ENCODE measurements around the gene FCGR3A. TPM values are rescaled to one million over a fixed set of nuclear protein-coding genes. Genes with fewer than 3 reads are reported as not detected.
"Not testable (repeated sequence)": the region's sequence is repeated elsewhere in the genome, so short reads cannot be mapped to it uniquely, and the experiment has no call there.

The FCGR3A gene
- total and polyA plus RNA-seq, 2 experiments from 2014 or later = not detected

- H3K36me3 ChIP-seq (ENCODE audit: insufficient read depth); H3K9me2 ChIP-seq (ENCODE audit: insufficient read depth); H3K27ac Mint-ChIP-seq; H3K4me1 ChIP-seq (ENCODE audit: insufficient read depth); H4K20me1 ChIP-seq (replicated peaks; ENCODE audit: insufficient read depth); DNase-seq (ENCODE audit: low spot score); H3K27ac ChIP-seq (ENCODE audit: low read depth); H3K36me3 Mint-ChIP-seq (ENCODE audit: low read depth); H2AFZ ChIP-seq; H3K4me1 Mint-ChIP-seq; H3F3A ChIP-seq (replicated peaks; ENCODE audit: low read depth); H3K79me2 ChIP-seq (replicated peaks; ENCODE audit: insufficient read depth): not testable (repeated sequence)
- Mint-ChIP-seq H3K4me3 (peak overlapping the region; percentile 84), H3K9me3 (peaks cover 12% of the 10 kb centered on the region), H3K27me3 (ENCODE audit: insufficient read depth, low read depth, poor library complexity) (peaks cover 31% of the 10 kb centered on the region)
- Histone ChIP-seq H3K27me3 (ENCODE audit: insufficient read depth) (peaks cover 42% of the 10 kb centered on the region), H3K4me3 (peak overlapping the region; percentile 81), H3K4me2 (peak overlapping the region; percentile 77)
- TF ChIP-seq EZH2 (IDR thresholded peaks at IDR 0.05; ENCODE audit: low read depth, unreplicated experiment) = peak; percentile 50
- ATAC-seq = peak; percentile 58
These were observed 24.8 kb downstream of the FCGR3A start for GRCh38 chr1:161524742-161525291.

- H3K36me3 Mint-ChIP-seq (ENCODE audit: low read depth); H3K79me2 ChIP-seq (replicated peaks; ENCODE audit: insufficient read depth); H3K9me2 ChIP-seq (ENCODE audit: insufficient read depth); H3K36me3 ChIP-seq (ENCODE audit: insufficient read depth); H3K27ac ChIP-seq (ENCODE audit: low read depth); H4K20me1 ChIP-seq (replicated peaks; ENCODE audit: insufficient read depth); H3F3A ChIP-seq (replicated peaks; ENCODE audit: low read depth); H3K4me1 Mint-ChIP-seq; H3K4me1 ChIP-seq (ENCODE audit: insufficient read depth): not testable (repeated sequence)
- peak; percentile 66 for DNase-seq (ENCODE audit: low spot score)
- Mint-ChIP-seq H3K9me3 (peaks cover 12% of the 10 kb centered on the region), H3K4me3 (peak within 1 kb of the TSS; percentile 84), H3K27ac (0 out of 2 replicates have a peak within 1 kb of the TSS, but pooled peaks have one; percentile 39), H3K27me3 (ENCODE audit: insufficient read depth, low read depth, poor library complexity) (peaks cover 29% of the 10 kb centered on the region)
- Histone ChIP-seq H2AFZ (peak within 1 kb of the TSS; percentile 52; the same call in 1 of the 2 replicates), H3K4me2 (peak within 1 kb of the TSS; percentile 83), H3K27me3 (ENCODE audit: insufficient read depth) (peaks cover 42% of the 10 kb centered on the region), H3K4me3 (peak within 1 kb of the TSS; percentile 81)
- TF ChIP-seq ZNF331 (CRISPR knock-in tag; IDR thresholded peaks at IDR 0.05; ENCODE audit: low read depth) (peak; percentile 10; the same call in 1 of the 2 replicates), EZH2phosphoT487 (IDR thresholded peaks at IDR 0.05; ENCODE audit: unreplicated experiment) (peak; percentile 50), EZH2 (IDR thresholded peaks at IDR 0.05; ENCODE audit: low read depth, unreplicated experiment) (peak; percentile 40), CREB1 (CRISPR knock-in tag; IDR thresholded peaks at IDR 0.05; ENCODE audit: low read depth) (0 out of 2 replicates have a peak, but pooled peaks have one; percentile 23)
- ATAC-seq = peak; percentile 77
These were observed 25.5 kb downstream of the FCGR3A start, which contains the start of gene HSPA6 for GRCh38 chr1:161523817-161524741. Gene HSPA6, plus strand, starts transcription at chr1:161524540. Its CDS starts 119 bp downstream, at chr1:161524659.

GRCh38 chr1:161523041-161523816 is 26.4 kb downstream of the FCGR3A start:
- H3K4me3 Mint-ChIP-seq = peak overlapping the region; percentile 84

GRCh38 chr1:161513953-161514352 is 35.7 kb downstream of the FCGR3A start:
- H3K9me3 Mint-ChIP-seq; H3K9me2 ChIP-seq (ENCODE audit: insufficient read depth); H3K36me3 ChIP-seq (ENCODE audit: insufficient read depth); H3K27ac ChIP-seq (ENCODE audit: low read depth); H3K4me3 Mint-ChIP-seq; H4K20me1 ChIP-seq (replicated peaks; ENCODE audit: insufficient read depth); ATAC-seq; H3K36me3 Mint-ChIP-seq (ENCODE audit: low read depth); H3K27me3 ChIP-seq (ENCODE audit: insufficient read depth); DNase-seq (ENCODE audit: low spot score); H3F3A ChIP-seq (replicated peaks; ENCODE audit: low read depth); H3K4me2 ChIP-seq; H3K27me3 Mint-ChIP-seq (ENCODE audit: insufficient read depth, low read depth, poor library complexity); H3K4me1 ChIP-seq (ENCODE audit: insufficient read depth); H2AFZ ChIP-seq; H3K4me3 ChIP-seq; H3K79me2 ChIP-seq (replicated peaks; ENCODE audit: insufficient read depth): not testable (repeated sequence)
- Mint-ChIP-seq H3K4me1 (peaks cover 26% of the 10 kb centered on the region), H3K27ac (peak overlapping the region; percentile 40; the same call in 1 of the 2 replicates)

More at GRCh38 chr1:161523041-161523816, 26.4 kb downstream of the FCGR3A start:
- H3K79me2 ChIP-seq (replicated peaks; ENCODE audit: insufficient read depth); H3K36me3 Mint-ChIP-seq (ENCODE audit: low read depth); H3K9me2 ChIP-seq (ENCODE audit: insufficient read depth); H3K36me3 ChIP-seq (ENCODE audit: insufficient read depth); H3K4me1 ChIP-seq (ENCODE audit: insufficient read depth); H4K20me1 ChIP-seq (replicated peaks; ENCODE audit: insufficient read depth); DNase-seq (ENCODE audit: low spot score); H3K27ac ChIP-seq (ENCODE audit: low read depth); H3F3A ChIP-seq (replicated peaks; ENCODE audit: low read depth); H2AFZ ChIP-seq; H3K4me1 Mint-ChIP-seq: not testable (repeated sequence)
- peaks cover 12% of the 10 kb centered on the region for H3K9me3 Mint-ChIP-seq
- Histone ChIP-seq H3K27me3 (ENCODE audit: insufficient read depth) (peaks cover 35% of the 10 kb centered on the region), H3K4me2 (peak overlapping the region; percentile 83), H3K4me3 (peak overlapping the region; percentile 81)
- 0 out of 2 replicates have a peak overlapping the region, but pooled peaks have one; percentile 39 for H3K27ac Mint-ChIP-seq
- H3K27me3 Mint-ChIP-seq (ENCODE audit: insufficient read depth, low read depth, poor library complexity) = peaks cover 29% of the 10 kb centered on the region
- peak; percentile 45 for ATAC-seq

- not testable (repeated sequence) for H3K9me2 ChIP-seq (ENCODE audit: insufficient read depth); H3F3A ChIP-seq (replicated peaks; ENCODE audit: low read depth); H3K36me3 Mint-ChIP-seq (ENCODE audit: low read depth); H3K4me3 Mint-ChIP-seq; H4K20me1 ChIP-seq (replicated peaks; ENCODE audit: insufficient read depth); H3K27me3 Mint-ChIP-seq (ENCODE audit: insufficient read depth, low read depth, poor library complexity); H3K4me2 ChIP-seq; H2AFZ ChIP-seq; DNase-seq (ENCODE audit: low spot score); H3K9me3 Mint-ChIP-seq; H3K27ac ChIP-seq (ENCODE audit: low read depth); H3K27ac Mint-ChIP-seq; H3K27me3 ChIP-seq (ENCODE audit: insufficient read depth); H3K36me3 ChIP-seq (ENCODE audit: insufficient read depth); H3K4me1 ChIP-seq (ENCODE audit: insufficient read depth); H3K79me2 ChIP-seq (replicated peaks; ENCODE audit: insufficient read depth)
- peaks cover 25% of the 10 kb centered on the region for H3K4me1 Mint-ChIP-seq
- ATAC-seq = peak; percentile 22; the same call in 2 of the 3 replicates
- 0 out of 2 replicates have a peak overlapping the region, but pooled peaks have one; percentile 23 for H3K4me3 ChIP-seq
These were observed 36.2 kb downstream of the FCGR3A start for GRCh38 chr1:161513448-161513780.

All from GM23338 (cell line).